Parathyroid adenoma (tissue), 2 donors: Measurements from ENCODE around the gene KIF26B.

Experiments
- H2AFZ ChIP-seq: fragments of 300-600 bp; sonication (generic); one replicate; pipeline ENCODE4 v1.7.0; 2017; ENCODE audit warnings: antibody characterized with exemption, mild to moderate bottlenecking
- H3K27ac ChIP-seq: fragments of 300-600 bp; sonication (generic); one replicate; pipeline ENCODE4 v1.7.0; 2017
- H3K27me3 ChIP-seq: fragments of 300-600 bp; sonication (generic); one replicate; pipeline ENCODE4 v1.7.0; 2017; ENCODE audit warnings: low read length; ENCODE audit not compliant: control insufficient read depth, insufficient read depth
- H3K36me3 ChIP-seq: fragments of 300-600 bp; sonication (generic); one replicate; pipeline ENCODE4 v1.7.0; 2017; ENCODE audit warnings: low read length; ENCODE audit not compliant: control insufficient read depth, insufficient read depth
- H3K4me1 ChIP-seq: fragments of 300-600 bp; sonication (generic); one replicate; pipeline ENCODE4 v1.7.0; 2017; ENCODE audit warnings: control low read depth
- H3K4me2 ChIP-seq: fragments of 300-600 bp; sonication (generic); one replicate; pipeline ENCODE4 v1.7.0; 2017; ENCODE audit warnings: low read length
- H3K4me3 ChIP-seq: fragments of 300-600 bp; sonication (generic); one replicate; pipeline ENCODE4 v1.7.0; 2017; ENCODE audit warnings: low read depth, low read length
- H3K79me2 ChIP-seq: fragments of 300-600 bp; sonication (generic); one replicate; pipeline ENCODE4 v1.7.0; 2017; ENCODE audit warnings: control low read depth
- H3K9ac ChIP-seq: fragments of 300-600 bp; sonication (generic); one replicate; pipeline ENCODE4 v1.7.0; 2017; ENCODE audit warnings: mild to moderate bottlenecking
- H3K9me3 ChIP-seq: fragments of 300-600 bp; sonication (generic); one replicate; pipeline ENCODE4 v1.7.0; 2017; ENCODE audit warnings: low read length; ENCODE audit not compliant: control insufficient read depth
- CTCF ChIP-seq: fragments of 300-600 bp; sonication (generic); IDR thresholded peaks from one replicate; pipeline ENCODE4 v1.7.0; 2017; ENCODE audit warnings: antibody characterized with exemption, mild to moderate bottlenecking
- donor health status: primary hyperparathyroidism.

The KIF26B gene

GRCh38 chr1:245205864-245206263 is 51.1 kb downstream of the KIF26B start:
- no peak overlapping the region for H3K27ac ChIP-seq
- H2AFZ ChIP-seq = no peak overlapping the region
- no peaks in the 10 kb centered on the region for H3K36me3 ChIP-seq
- TF ChIP-seq CTCF = no peak
- no peak overlapping the region for H3K4me3 ChIP-seq
- no peaks in the 10 kb centered on the region for H3K79me2 ChIP-seq
- no peaks in the 10 kb centered on the region for H3K27me3 ChIP-seq
- H3K4me2 ChIP-seq = no peak overlapping the region
- no peaks in the 10 kb centered on the region for H3K4me1 ChIP-seq
- H3K9ac ChIP-seq = no peak overlapping the region
- H3K9me3 ChIP-seq = no peaks in the 10 kb centered on the region

- Histone ChIP-seq H3K27me3 (no peaks in the 10 kb centered on the region), H3K4me2 (no peak overlapping the region), H3K79me2 (no peaks in the 10 kb centered on the region), H3K27ac (no peak overlapping the region), H3K4me1 (no peaks in the 10 kb centered on the region), H2AFZ (no peak overlapping the region), H3K36me3 (no peaks in the 10 kb centered on the region), H3K4me3 (no peak overlapping the region), H3K9ac (no peak overlapping the region), H3K9me3 (no peaks in the 10 kb centered on the region)
- no peak for TF ChIP-seq CTCF
These were observed 52.4 kb downstream of the KIF26B start for GRCh38 chr1:245207056-245207638.

DNA sequence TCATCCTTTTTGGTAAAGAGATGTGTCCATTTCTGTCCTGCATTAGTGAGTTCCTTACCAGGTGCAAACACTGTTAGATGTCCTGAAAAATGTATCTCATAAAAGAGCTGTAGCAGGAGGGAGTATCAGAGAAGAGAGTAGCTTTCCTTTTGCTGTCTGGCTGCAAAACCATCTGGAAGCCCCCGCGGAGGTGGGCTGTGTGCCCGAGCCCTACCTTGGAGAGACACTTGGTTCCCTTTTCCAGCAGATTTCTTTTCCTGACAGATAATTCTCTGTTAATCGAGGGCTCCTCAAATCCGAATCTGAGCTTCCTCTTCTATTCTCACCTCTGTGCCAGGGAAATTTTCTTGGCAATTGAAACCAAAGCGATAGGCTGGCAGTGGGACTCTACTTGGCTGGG is 53.0 kb downstream of the KIF26B start:
- Histone ChIP-seq H3K4me2 (no peak overlapping the region), H3K27me3 (no peaks in the 10 kb centered on the region)

GRCh38 chr1:245209658-245210435 is 55.1 kb downstream of the KIF26B start:
- H3K4me2 ChIP-seq = no peak overlapping the region
- H3K4me1 ChIP-seq = no peaks in the 10 kb centered on the region
- H3K9ac ChIP-seq = no peak overlapping the region
- no peaks in the 10 kb centered on the region for H3K79me2 ChIP-seq
- no peaks in the 10 kb centered on the region for H3K36me3 ChIP-seq
- no peak overlapping the region for H3K27ac ChIP-seq
- H3K27me3 ChIP-seq = no peaks in the 10 kb centered on the region
- no peak overlapping the region for H2AFZ ChIP-seq
- TF ChIP-seq CTCF = no peak
- H3K9me3 ChIP-seq = no peaks in the 10 kb centered on the region
- H3K4me3 ChIP-seq = no peak overlapping the region

More for the DNA sequence above, 53.0 kb downstream of the KIF26B start:
- Histone ChIP-seq H3K27ac (no peak overlapping the region), H3K9ac (no peak overlapping the region), H2AFZ (no peak overlapping the region), H3K36me3 (no peaks in the 10 kb centered on the region), H3K4me3 (no peak overlapping the region), H3K79me2 (no peaks in the 10 kb centered on the region), H3K4me1 (no peaks in the 10 kb centered on the region), H3K9me3 (no peaks in the 10 kb centered on the region)
- no peak for TF ChIP-seq CTCF
